ENCODE data around the gene TSSK6.
"Not testable (repeated sequence)": the region's sequence is repeated elsewhere in the genome, so short reads cannot be mapped to it uniquely, and the experiment has no call there.

Gene TSSK6

GRCh38 chr19:19486343-19487076 lies 28.8 kb downstream of the TSSK6 start:
- DNase-seq: no peak

GRCh38 chr19:19485998-19486290 lies 29.4 kb downstream of the TSSK6 start:
- no peak for DNase-seq

GRCh38 chr19:19485161-19485997 lies 30.0 kb downstream of the TSSK6 start:
- no peak for DNase-seq

- DNase-seq: no peak
Observed at GRCh38 chr19:19482809-19483596, 32.3 kb downstream of the TSSK6 start.

GRCh38 chr19:19480688-19481087 lies 34.7 kb downstream of the TSSK6 start:
- DNase-seq: no peak

GRCh38 chr19:19477705-19478383 lies 37.5 kb downstream of the TSSK6 start:
- no peak for DNase-seq

GRCh38 chr19:19475849-19476828 lies 39.2 kb downstream of the TSSK6 start:
- DNase-seq: peak; percentile 18 to 20

- DNase-seq: no peak
Observed at GRCh38 chr19:19475015-19475765, 40.2 kb downstream of the TSSK6 start.

GRCh38 chr19:19472106-19472505 lies 43.2 kb downstream of the TSSK6 start:
- not testable (repeated sequence) for DNase-seq

- no peak for DNase-seq
Observed at GRCh38 chr19:19471682-19472081, 43.7 kb downstream of the TSSK6 start.

- peak; percentile 21 to 55 for DNase-seq
Observed at GRCh38 chr19:19470579-19470978, 44.8 kb downstream of the TSSK6 start.

- DNase-seq: peak in 1 of 2 experiments; percentile 27
Observed at GRCh38 chr19:19468424-19469050, 46.8 kb downstream of the TSSK6 start.

GRCh38 chr19:19466201-19466600 lies 49.1 kb downstream of the TSSK6 start:
- no peak for DNase-seq

- DNase-seq: no peak
Observed at GRCh38 chr19:19465436-19466070, 49.8 kb downstream of the TSSK6 start.

GRCh38 chr19:19464339-19465098 lies 50.8 kb downstream of the TSSK6 start:
- DNase-seq: no peak
